ENCODE data around the gene EPHA6. TPM values are rescaled to one million over a fixed set of nuclear protein-coding genes. Genes with fewer than 3 reads are reported as not detected.

Gene EPHA6
- total RNA-seq, 1 donor from 2014 or later = not detected

GRCh38 chr3:97148931-97149330, 334.5 kb downstream of the EPHA6 start:
- Histone ChIP-seq H3K27me3 (no peaks in the 10 kb centered on the region), H3K27ac (no peak overlapping the region), H3K9me3 (no peaks in the 10 kb centered on the region), H3K4me1 (no peaks in the 10 kb centered on the region), H3K4me3 (no peak overlapping the region), H3K36me3 (no peaks in the 10 kb centered on the region)
- intact Hi-C loops (cut with DNase I) = no loop called here
- no peak for TF ChIP-seq CTCF (IDR thresholded peaks at IDR 0.05)
- DNase-seq (ENCODE audit: low spot score in 2 of 2) = no peak

DNA sequence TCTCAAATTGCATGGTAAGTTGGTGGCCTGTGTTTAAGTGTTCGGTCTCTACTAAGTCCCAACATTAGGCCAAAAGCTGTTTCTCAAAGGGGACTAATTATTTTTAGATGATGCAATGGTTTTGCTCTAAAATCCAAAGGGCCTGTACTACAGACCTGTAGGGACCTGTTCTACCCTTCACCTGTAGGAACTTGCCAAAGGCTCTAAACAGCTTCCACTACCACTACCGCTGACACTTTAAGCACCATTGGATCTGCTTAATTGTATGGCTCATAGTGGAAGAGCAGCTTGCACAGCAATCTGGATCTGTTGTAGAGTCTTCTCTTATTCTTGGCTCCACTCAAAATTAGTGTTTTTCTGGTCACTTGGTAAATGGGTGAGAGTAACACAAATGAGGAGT, 346.8 kb downstream of the EPHA6 start:
- H3K27me3 ChIP-seq = no peaks in the 10 kb centered on the region
- no peaks in the 10 kb centered on the region for H3K4me1 ChIP-seq
- H3K9me3 ChIP-seq = no peaks in the 10 kb centered on the region
- TF ChIP-seq CTCF (IDR thresholded peaks at IDR 0.05) = no peak
- no peak overlapping the region for H3K4me3 ChIP-seq
- no peak for DNase-seq (ENCODE audit: low spot score in 2 of 2)
- H3K36me3 ChIP-seq = no peaks in the 10 kb centered on the region
- intact Hi-C loops (cut with DNase I) = no loop called here
- H3K27ac ChIP-seq = no peak overlapping the region

GRCh38 chr3:97177242-97177641, 362.8 kb downstream of the EPHA6 start:
- no peak overlapping the region for H3K27ac ChIP-seq
- DNase-seq (ENCODE audit: low spot score in 2 of 2) = no peak
- H3K4me3 ChIP-seq = no peak overlapping the region
- intact Hi-C loops (cut with DNase I) = no loop called here
- TF ChIP-seq CTCF (IDR thresholded peaks at IDR 0.05) = no peak
- no peaks in the 10 kb centered on the region for H3K27me3 ChIP-seq
- H3K36me3 ChIP-seq = no peaks in the 10 kb centered on the region
- H3K9me3 ChIP-seq = peaks cover 0 to 21% of the 10 kb centered on the region in 2 donors
- H3K4me1 ChIP-seq = no peaks in the 10 kb centered on the region

GRCh38 chr3:97181704-97182103, 367.3 kb downstream of the EPHA6 start:
- Histone ChIP-seq H3K9me3 (peaks cover 0 to 21% of the 10 kb centered on the region in 2 donors), H3K27me3 (no peaks in the 10 kb centered on the region), H3K4me3 (no peak overlapping the region), H3K27ac (no peak overlapping the region), H3K4me1 (no peaks in the 10 kb centered on the region), H3K36me3 (no peaks in the 10 kb centered on the region)
- DNase-seq (ENCODE audit: low spot score in 2 of 2) = no peak
- intact Hi-C loops (cut with DNase I) = no loop called here
- no peak for TF ChIP-seq CTCF (IDR thresholded peaks at IDR 0.05)

DNA sequence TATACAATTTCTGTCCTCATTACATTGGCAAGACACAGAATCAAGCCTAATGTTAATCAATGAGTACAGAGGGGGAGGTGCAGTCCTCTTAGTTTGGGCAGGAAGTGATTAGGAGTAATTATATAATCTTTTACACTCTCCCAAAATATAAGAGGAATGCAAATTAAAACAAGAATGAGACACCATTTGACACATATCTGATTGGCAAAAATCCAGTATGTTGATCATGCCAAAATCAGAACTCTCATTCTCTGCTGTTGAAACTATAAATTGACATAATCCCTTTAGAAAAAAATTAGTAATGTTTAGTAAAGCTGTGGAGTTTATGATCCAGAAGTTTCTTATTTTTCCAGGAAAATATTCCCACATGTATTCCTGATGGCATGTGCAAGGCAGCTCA, 373.4 kb downstream of the EPHA6 start:
- H3K9me3 ChIP-seq = no peaks in the 10 kb centered on the region
- H3K27ac ChIP-seq = no peak overlapping the region
- H3K4me1 ChIP-seq = no peaks in the 10 kb centered on the region
- H3K27me3 ChIP-seq = no peaks in the 10 kb centered on the region
- DNase-seq (ENCODE audit: low spot score in 2 of 2) = no peak
- H3K4me3 ChIP-seq = no peak overlapping the region
- no peak for TF ChIP-seq CTCF (IDR thresholded peaks at IDR 0.05)
- no peaks in the 10 kb centered on the region for H3K36me3 ChIP-seq
- intact Hi-C loops (cut with DNase I) = no loop called here

DNA sequence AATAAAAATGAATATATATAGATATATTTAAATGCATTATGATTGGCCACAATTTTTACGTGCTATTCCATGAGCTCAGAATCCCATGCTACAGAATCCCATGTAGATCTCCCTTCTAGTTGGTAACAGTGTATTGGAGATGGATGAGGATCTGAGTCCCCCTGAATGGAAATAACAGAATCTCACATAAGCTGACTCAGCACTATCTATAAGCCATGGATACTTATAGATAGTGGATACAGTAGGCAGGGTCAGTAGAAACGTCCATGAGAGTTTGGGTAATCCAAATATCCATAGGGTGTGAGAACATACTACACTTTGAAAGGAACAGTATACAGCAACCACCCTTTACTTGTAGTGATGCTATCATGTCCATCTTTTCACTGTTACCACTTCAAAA, 375.4 kb downstream of the EPHA6 start:
- no peak overlapping the region for H3K27ac ChIP-seq
- no peaks in the 10 kb centered on the region for H3K9me3 ChIP-seq
- H3K27me3 ChIP-seq = no peaks in the 10 kb centered on the region
- TF ChIP-seq CTCF (IDR thresholded peaks at IDR 0.05) = no peak
- intact Hi-C loops (cut with DNase I) = no loop called here
- no peak overlapping the region for H3K4me3 ChIP-seq
- no peak for DNase-seq (ENCODE audit: low spot score in 2 of 2)
- H3K4me1 ChIP-seq = no peaks in the 10 kb centered on the region
- H3K36me3 ChIP-seq = no peaks in the 10 kb centered on the region
